ENCODE measurements around the gene SPRY1.

DNA sequence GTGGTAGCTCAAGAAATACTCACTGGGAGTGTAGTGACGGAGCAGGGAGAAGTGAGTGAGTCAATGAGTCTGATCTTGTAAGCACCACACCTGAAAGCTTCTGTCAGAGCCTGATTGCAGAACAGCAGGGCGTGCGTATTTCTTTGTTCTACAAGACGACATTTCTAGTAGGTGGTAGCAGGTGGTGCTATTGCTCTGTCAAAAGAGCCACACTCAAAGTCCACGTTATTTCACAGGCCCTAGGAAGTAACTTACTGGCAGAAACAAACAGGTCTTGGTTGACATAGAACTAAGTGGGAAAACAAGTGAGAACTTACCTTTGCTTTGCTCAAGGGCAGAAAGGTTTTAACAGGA is 46.4 kb upstream of the SPRY1 start:
- TF ChIP-seq, protein P1, sequence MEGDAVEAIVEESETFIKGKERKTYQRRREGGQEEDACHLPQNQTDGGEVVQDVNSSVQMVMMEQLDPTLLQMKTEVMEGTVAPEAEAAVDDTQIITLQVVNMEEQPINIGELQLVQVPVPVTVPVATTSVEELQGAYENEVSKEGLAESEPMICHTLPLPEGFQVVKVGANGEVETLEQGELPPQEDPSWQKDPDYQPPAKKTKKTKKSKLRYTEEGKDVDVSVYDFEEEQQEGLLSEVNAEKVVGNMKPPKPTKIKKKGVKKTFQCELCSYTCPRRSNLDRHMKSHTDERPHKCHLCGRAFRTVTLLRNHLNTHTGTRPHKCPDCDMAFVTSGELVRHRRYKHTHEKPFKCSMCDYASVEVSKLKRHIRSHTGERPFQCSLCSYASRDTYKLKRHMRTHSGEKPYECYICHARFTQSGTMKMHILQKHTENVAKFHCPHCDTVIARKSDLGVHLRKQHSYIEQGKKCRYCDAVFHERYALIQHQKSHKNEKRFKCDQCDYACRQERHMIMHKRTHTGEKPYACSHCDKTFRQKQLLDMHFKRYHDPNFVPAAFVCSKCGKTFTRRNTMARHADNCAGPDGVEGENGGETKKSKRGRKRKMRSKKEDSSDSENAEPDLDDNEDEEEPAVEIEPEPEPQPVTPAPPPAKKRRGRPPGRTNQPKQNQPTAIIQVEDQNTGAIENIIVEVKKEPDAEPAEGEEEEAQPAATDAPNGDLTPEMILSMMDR (IDR thresholded peaks at IDR 0.05; ENCODE audit: insufficient read depth, low read length): no peak
- no peak for TF ChIP-seq POLR2AphosphoS5 (IDR thresholded peaks at IDR 0.05; ENCODE audit: low read depth)
